Dermis blood vessel endothelial cell (primary cell): ENCODE results near the gene SLC19A1. TPM values are rescaled to one million over a fixed set of nuclear protein-coding genes. Genes with fewer than 3 reads are reported as not detected.

Experiments
- DNase-seq: peaks from one replicate; pipeline ENCODE4 v3.0.0; 2010
- total RNA-seq: library from RNA; depleted of rRNA; stranded (reverse); fragments of >200 nt; gene quantifications from 2 replicates; pipeline ENCODE4 v1.2.3, GENCODE V29; 2014

SLC19A1 gene
- total RNA-seq, 1 donor from 2014 or later, result 5.8 TPM

DNA sequence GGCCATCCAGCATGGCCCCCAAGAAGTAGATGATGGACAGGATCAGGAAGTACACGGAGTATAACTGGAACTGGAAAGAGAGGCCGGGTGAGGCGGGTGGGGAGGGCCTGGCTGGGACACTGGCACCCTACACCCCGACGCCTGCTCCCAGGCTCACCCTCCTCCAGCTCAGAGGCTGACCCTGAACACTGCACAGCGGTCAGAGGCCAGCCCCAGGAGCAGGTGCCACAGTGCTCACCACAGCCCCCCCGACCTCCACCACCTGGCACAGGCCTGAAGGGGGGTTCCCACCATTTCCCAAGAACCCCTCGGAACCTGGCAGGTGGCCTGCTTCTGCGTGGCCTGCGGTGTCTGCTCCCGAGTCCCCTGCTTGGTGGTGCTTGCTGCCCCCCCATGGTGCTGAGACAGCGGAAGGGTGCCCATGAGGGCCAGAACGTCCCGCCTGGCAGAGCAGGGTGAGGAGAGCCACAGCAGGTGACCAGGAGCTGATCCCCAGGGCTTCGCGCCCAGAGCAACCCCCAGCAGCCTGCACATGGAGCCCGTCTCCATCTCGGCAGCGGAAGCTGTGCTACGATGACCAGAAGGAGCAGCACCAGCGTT is 26.1 kb downstream of the SLC19A1 start:
- no peak for DNase-seq

DNA sequence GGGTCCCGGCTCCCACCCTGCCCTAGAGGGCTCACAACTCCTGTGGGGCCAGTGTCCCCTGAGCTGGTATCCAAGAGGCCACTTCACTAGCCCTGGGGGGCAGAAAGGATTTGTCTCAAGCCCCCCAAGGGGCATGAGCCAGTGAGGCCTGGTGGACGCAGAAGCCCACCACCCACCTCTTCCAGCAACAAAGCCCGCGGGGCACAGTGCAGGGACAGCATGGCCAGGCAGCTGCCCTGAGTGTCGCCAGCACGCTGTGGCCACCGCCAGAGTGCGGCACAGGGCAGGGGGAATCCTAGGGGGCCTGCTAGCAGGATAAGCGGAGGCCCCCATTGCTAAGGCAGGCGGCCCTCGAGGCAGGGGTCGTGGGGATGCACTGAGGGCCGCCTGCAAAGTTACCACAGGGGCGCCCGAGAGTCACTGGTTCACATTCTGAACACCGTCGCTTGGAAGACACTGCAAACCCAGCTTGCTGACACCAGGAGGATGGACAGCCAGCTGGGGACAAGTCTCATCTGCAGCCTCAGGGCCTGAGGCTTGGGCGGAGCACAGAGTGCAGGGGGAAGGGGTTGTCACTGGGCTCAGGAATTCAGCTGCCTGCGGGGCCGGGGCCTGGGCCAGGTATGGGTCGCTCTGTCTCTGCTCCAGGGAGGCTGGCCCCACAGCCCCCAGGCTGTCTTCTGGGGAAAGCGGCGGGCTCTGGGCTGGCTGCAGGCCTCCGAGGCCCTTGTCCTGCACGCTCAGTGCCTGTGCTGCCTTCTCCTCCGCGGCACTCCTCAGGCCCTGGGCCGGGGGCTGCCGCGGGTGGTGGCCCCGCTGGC is 26.8 kb downstream of the SLC19A1 start:
- no peak for DNase-seq

- no peak for DNase-seq
Observed at GRCh38 chr21:45514311-45515021, 27.8 kb downstream of the SLC19A1 start.

DNA sequence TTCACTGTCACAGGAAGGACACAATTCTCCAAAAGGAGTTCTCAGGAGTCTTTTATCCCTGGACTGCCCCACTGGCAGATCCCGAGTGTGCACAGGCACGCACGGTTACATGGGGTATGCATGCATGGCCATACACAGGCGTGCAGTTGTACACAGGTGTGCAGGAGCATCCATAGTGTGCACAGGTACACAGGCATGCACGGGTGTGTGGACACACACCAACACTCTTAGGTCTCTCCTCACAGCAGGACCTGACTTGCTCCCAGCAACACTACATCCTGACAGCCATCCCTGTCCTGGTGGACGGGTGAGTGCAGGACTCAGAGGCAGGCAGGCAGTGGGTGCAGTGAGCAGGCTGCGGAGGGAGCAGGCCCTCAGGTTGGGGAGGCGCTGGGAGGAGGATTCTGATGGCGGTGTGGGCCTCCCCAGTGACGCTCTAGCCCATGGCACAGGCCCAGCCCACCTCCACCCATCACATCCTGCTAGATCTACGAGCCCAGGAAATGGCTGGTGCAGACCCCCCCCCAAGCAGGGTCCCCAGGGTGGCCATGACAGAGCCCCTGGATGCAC is 28.4 kb downstream of the SLC19A1 start:
- no peak for DNase-seq

GRCh38 chr21:45513003-45513717 is 29.1 kb downstream of the SLC19A1 start:
- no peak for DNase-seq

GRCh38 chr21:45512626-45513002 is 29.6 kb downstream of the SLC19A1 start:
- DNase-seq, result no peak

DNA sequence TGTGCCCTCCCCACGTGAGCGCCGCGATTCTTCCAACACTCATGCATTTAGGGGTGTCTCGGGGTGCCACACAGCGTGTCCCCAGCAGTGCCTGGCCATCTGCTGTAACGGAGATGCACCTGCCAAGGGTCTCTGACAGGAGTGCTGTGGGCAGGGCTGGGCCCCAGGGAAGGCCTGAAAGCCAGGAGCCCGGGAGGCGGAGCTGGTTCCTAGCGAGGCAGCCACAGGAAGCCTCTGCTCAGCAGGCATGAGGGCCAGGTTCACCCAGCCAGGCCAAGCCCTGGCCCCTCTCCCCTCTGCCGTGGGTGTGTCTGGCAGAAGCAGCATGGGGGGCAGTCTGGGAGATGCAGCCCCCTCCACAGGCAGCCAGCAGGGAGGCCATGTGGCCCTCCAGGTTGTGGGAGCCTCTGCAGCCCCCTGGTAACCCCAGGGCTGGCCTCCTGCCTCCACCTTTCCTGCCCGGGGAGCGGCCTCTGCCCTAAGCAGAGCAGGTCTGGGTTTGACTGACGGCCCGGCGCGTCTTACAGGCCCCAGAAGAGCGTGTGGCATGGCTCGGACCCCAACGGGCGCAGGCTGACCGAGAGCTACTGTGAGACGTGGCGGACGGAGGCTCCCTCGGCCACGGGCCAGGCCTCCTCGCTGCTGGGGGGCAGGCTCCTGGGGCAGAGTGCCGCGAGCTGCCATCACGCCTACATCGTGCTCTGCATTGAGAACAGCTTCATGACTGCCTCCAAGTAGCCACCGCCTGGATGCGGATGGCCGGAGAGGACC is 30.4 kb downstream of the SLC19A1 start:
- DNase-seq, result no peak

DNA sequence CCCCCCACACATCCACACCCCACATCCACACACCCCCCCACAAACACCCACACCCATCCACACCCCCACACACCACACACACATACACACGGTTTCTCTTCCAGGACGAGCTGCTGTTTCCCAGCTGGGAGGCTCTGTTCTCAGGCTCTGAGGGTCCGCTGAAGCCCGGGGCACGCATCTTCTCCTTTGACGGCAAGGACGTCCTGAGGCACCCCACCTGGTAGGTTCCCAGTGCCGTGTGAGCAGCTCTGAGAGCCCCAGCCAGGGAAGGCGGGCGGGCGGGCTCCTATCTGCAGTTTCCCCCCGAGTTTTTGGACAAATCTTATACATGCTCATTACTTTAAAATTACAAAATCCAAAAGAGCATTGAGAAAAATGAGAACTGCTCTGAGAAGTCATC is 31.2 kb downstream of the SLC19A1 start:
- no peak for DNase-seq

DNA sequence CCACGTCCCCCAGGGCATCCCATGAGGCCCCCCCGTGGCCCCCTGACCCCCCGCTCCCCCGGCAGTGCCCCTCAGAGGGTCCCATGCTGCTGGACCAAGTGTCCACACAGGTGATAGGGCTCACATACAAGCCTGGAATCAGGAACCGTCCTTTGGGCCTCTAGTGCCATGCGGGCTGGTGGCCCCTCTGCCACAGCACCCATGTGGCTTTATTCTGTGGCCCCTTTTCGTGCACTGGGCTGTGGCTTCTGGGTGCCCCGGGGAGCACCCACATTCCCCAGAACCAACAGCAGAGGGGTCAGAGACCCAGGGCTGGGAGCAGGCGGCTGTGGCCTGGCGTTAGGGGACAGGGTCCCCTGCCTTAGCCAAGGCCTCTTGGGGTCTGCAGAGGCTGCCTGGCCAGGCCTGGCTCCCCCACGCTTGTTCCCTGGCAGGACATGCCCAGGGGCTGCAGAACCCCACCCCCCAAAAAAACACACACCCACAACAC is 31.7 kb downstream of the SLC19A1 start:
- DNase-seq, result no peak

DNA sequence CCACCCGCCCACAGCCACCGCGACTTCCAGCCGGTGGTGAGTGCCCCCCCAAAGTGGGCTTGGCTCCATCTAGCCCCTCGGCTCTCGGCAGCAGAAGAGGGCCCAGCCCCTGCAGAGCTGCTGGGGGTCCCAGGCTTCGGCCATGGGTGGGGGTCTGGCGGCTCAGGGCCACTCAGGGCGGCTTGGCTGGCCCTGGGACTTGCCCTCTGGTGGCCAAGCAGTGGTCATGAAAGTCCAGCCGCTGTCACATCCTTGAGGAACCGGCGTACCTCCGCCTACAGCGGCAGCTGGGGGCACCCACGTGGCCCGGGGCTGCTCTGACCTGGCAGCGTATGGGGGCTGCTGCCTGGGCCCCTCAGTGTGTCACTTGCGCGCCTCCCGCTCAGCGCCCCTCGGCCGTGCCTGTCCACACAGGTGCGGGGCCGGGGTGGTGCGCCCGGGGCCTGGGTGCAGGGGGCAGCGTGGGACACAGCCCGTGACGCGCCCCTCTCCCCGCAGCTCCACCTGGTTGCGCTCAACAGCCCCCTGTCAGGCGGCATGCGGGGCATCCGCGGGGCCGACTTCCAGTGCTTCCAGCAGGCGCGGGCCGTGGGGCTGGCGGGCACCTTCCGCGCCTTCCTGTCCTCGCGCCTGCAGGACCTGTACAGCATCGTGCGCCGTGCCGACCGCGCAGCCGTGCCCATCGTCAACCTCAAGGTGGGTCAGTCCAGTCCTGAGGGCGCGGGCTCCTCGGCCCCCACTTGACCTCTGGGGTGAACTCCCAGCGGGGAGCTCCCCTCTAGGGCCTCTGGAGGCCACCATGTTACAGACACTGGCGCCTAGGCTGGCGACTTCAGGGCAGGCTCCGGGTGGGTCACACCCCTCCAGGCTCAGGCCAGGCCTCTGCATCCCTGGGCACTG is 32.4 kb downstream of the SLC19A1 start:
- no peak for DNase-seq

DNA sequence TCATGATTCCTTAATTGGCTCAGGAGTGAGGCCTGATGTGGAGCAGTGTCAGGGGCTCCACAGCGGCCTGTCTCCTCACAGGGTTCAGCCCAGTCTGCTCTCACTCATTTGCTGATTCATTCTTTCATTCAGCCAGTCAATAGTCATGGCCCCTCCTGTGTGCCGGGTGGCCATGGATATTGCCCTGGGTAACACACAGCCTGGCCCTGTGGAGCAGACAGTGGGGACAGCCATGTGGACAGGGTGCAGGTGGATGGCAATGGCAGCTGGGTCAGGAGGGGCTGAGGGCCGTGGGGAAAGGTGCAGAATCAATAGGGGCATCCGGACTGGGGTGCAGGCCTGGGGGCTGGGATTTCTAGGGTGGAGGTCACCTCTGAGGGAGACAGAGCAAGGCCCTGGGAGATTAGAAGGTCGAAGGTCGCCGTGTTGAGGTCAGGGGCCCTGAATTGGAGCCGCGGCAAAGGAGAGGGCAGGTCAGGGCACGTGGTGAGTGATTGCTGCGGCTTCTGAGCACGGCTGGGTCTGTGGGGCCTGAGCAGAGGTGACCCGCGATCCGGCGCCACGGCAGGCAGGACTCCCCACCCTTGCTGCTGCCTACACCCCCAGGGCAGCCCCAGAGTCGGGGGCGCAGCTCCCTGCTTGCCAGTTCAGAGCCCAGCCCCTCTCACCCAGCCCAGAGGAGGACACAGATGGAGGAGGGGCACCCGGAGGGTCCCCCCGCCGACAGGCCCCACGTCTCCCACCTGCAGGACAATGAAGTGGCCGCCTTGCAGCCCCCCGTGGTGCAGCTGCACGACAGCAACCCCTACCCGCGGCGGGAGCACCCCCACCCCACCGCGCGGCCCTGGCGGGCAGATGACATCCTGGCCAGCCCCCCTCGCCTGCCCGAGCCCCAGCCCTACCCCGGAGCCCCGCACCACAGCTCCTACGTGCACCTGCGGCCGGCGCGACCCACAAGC is 33.4 kb downstream of the SLC19A1 start:
- no peak for DNase-seq

DNA sequence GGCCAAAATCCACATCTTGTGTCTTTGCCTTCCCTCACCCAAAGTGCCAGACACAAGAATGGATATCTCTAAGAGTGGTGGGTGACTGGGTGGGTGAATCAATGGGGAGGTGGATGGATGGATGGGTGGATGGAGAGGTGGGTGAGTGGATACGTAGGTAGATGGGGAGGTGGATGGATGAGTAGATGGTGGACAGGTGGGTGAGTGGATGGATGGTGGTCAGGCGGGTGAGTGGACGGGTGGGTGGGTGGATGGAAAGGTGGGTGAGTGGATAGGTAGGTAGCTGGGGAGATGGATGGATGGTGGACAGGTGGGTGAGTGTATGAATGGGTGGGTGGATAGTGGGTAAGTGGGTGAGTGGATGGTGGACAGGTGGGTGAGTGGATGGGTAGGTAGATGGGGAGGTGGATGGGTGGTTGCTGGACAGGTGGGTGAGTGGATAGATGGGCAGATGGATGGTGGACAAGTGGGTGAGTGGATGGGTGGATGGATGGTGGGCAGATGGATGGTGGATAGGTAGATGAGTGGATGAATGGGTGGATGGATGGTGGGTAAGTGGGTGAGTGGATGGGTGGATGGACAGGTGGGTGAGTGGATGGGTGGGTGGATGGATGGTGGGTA is 34.2 kb downstream of the SLC19A1 start:
- no peak for DNase-seq

DNA sequence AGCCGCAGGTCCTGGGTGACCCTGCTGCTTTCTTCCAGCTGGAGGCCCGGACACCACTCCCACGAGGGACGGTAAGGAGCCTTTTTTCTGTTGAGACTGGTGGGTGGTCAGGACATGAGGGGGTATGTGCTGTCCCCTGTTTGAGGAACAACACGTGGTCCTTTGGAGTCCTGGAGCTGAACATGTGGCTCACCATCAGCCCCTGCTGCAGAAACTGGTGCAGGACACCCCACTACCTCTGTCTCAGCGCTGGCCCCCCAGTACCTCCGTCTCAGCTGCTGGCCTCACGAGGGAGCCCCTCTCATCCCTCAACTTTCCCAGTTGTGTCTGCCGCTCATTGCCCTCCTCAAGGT is 34.7 kb downstream of the SLC19A1 start:
- DNase-seq, result no peak

DNA sequence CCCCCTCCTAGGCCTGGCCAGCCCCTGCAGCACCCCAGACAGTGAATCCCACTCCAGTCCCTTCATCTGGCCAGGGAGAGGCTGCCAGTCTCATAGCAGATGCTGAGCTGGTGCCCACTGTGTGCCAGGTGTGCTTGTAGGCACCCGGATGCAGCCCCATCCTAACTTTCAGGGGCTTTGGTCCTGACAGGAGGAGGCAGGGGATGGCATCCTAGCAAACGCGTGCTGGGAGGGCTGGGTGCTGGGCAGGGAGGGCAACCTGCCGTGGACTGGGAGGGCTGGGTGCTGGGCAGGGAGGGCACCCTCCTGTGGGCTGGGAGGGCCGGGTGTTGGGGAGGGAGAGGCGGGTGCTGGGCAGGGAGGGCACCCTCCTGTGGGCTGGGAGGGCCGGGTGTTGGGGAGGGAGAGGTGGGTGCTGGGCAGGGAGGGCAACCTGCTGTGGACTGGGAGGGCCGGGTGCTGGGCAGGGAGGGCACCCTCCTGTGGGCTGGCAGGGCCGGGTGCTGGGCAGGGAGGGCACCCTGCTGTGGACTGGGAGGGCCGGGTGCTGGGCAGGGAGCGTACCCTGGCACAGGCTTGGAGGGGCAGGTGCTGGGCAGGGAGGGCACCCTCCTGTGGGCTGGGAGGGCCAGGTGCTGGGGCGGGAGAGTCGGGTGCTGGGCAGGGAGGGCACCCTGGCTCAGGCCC is 35.3 kb downstream of the SLC19A1 start:
- DNase-seq, result no peak

DNA sequence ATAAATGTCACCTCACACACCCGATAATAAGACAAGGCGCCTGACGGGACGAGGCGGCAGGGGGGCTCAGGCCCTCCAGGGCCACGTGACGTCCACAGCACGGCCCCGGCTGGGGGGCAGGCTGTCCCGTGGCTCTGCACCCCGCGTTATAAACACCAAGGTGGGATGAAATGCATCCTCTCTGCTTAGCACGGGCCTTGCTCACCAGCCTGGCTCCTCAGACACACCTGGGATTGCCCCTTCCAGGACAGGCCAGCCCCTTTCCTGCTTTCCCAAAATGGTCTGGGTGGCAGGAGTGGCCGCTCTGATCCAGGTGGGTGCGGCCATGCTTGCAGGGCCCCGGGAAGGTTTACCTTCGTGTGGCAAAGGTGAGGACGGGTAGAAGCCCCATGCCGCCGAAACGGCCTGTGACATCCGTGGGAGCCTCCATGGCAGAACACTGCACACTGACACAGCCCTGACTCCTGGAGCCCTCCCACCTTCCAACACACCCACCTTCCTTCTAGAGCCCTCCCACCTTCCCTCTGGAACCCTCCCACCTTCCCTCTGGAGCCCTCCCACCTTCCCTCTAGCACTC is 35.9 kb downstream of the SLC19A1 start:
- DNase-seq, result no peak

GRCh38 chr21:45505416-45506021 is 36.7 kb downstream of the SLC19A1 start:
- no peak for DNase-seq
